NCI-H748 (cell line): Measurements from ENCODE around the gene ZP2.
A peak's percentile ranks its signal among the peaks of the same experiment; 100 is the strongest.
"Not testable (repeated sequence)": the region's sequence is repeated elsewhere in the genome, so short reads cannot be mapped to it uniquely, and the experiment has no call there.

Source experiments
- DNase-seq: peaks from one replicate; lab custom pipeline; 2025; ENCODE audit not compliant: unreplicated experiment; lab: John Stamatoyannopoulos, UW

Gene ZP2

GRCh38 chr16:21175397-21175796 is 36.0 kb downstream of the ZP2 start:
- DNase-seq, result no peak

GRCh38 chr16:21172650-21173049 is 38.7 kb downstream of the ZP2 start:
- DNase-seq, result no peak

- not testable (repeated sequence) for DNase-seq
Observed at GRCh38 chr16:21170116-21170515, 41.3 kb downstream of the ZP2 start.

DNA sequence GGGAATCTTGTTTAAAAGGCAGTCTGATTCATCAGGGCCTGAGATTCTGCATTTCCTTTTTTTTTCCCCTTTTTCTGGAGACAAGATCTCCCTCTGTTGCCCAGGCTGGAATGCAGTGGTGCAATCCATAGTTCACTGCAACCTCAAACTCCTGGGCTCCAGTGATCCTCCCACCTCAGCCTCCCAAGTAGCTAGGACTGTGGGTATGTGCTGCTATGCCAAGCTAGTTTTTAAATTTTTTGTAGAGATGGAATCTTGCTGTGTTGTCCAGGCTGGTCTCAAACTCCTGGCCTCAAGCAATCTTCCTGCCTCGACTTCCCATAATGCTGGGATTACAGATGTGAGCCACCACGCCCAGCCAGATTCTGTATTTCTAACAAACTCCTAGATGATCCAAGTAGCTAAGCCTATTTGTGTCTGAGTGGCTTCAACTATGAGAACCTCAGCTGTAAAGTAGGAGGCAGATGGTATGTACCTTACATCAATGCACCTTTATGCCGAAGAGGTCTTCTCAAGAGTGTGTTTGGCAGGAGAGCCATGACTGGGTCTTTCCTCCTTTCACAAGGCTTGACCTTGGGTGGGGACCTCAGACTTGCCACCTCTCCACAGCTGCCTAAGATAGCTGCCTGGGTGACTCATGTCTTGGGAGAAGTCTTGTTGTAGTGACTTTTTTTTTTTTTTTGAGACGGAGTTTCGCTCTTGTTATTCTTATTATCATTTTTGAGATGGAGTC is 42.0 kb downstream of the ZP2 start:
- no peak for DNase-seq

DNA sequence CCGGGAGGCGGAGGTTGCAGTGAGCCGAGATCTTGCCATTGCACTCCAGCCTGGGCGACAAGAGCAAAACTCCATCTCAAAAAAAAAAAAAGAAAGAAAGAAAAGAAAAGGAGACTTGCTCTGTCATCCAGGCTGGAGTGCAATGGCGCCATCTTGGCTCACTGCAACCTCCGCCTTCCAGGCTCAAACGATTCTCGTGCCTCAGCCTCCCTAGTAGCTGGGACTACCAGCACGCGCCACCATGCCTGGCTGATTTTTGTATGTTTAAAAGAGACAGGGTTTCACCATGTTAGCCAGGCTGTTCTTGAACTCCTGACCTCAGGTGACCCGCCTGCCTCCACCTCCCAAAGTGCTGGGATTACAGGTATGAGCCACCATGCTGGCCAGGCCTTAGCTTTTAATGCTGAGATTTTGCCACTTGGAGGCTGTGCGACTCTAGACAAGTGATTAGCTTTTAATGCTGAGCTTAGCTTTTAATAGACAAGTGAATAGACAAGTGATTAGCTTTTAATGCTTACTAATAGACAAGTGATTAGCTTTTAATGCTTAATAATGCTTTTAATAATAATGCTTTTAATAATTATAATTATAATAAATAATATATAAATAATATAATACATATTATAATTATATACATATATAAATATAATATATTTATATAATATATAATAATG is 43.3 kb downstream of the ZP2 start:
- no peak for DNase-seq

GRCh38 chr16:21167360-21167759 is 44.0 kb downstream of the ZP2 start:
- DNase-seq, result no peak

DNA sequence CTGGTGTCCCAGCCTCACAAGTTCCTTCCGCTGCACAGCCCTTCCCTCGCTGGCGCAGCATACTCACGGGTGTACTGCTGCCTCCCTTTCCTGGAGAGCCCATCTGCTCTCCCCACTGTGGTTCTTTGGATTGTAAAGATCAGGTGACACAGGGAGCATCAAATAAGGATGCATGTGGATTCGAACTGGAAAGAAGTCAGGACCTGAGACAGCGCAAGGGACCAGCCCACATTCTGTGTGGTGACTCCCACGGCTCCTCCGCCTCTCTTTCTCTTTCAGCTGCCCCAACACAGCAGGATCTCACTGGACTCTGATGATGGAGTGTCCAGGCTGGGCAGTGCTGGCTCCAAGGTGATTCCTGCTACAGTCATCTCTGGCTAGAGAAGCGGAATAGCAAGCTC is 44.8 kb downstream of the ZP2 start:
- DNase-seq, result no peak

- DNase-seq, result no peak
Observed at GRCh38 chr16:21164521-21165168, 46.7 kb downstream of the ZP2 start.

DNA sequence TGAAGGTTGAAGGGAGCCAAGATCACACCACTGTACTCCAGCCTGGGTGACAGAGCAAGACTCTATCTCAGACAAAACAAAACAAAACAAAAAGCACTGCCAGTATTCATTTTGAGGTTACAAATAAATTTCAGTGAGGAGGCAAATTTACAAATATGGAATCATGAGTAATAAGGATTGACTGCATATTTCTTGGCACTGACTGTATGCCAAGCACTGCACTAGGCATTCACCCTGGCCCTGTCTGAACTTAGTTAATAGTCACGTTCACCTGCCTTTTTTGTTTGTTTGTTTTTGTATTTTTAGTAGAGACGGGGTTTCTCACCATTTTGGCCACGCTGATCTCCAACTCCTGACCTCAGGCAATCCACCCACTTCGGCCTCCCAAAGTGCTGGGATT is 47.8 kb downstream of the ZP2 start:
- DNase-seq, result no peak

DNA sequence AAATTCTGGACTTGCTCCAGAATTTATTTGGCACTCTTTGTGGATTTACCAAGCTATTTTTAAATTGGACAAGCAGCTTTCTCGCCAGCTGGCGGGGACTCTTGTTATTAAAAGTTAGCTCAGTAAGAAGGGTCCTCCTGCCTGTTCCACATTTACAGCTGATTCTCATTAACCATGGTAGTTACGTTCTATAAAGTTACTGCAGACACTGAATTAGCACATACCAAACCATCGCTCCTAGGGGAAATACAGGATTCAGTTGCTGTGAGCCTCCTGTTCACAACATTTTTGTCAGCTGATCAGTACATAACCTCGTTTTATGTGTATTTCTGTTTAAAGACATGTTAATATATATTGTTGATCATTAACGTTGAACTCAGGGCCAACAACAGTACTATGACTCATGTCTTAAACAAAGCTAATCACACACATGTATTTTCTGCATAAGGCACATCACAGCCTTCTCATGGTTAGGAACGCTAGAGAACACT is 48.7 kb downstream of the ZP2 start:
- no peak for DNase-seq

DNA sequence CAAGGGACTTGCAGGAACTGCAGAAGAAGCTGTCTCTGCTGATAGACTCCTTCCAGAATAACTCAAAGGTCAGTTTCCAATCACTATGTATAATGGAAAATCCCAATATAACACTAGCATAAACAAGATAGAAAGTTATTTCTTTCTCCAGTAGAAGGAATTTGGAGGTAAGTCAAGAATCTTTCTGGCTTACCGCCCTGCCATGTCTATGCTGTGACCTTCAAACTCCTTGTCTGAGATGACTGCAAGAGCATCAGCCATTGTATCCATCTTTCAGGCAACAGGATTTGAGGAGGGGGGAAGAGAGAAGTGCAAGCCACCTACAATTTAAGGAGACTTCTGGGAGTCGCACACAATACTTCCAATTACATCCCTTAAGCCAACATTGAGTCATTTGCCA is 50.2 kb downstream of the ZP2 start:
- DNase-seq, result no peak

DNA sequence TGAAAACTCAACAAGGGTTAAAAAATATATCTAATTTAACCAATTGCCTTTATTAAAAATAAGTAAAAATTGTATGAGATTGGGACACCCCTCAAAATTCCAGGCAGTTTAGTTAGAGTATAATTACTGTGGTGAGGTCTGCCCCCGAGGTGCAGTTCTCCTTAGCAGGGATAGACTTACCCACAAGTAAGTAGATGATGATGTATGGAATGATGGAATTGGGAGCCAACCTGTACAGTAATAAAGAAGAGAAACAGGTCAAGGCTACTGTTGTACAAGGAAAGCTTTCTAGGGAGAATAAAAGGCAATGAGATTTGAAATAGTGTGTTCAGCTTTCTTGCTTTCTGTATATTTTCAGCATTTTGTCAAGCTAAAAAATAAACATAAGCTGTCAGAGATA is 51.1 kb downstream of the ZP2 start:
- no peak for DNase-seq

GRCh38 chr16:21159281-21159951 is 52.0 kb downstream of the ZP2 start:
- no peak for DNase-seq

GRCh38 chr16:21158208-21159110 is 52.9 kb downstream of the ZP2 start, which contains the start of gene LDAF1:
Gene LDAF1, plus strand, starts transcription at chr16:21158674. Its CDS starts 2,509 bp downstream, at chr16:21161183.
- peak; percentile 61 for DNase-seq

DNA sequence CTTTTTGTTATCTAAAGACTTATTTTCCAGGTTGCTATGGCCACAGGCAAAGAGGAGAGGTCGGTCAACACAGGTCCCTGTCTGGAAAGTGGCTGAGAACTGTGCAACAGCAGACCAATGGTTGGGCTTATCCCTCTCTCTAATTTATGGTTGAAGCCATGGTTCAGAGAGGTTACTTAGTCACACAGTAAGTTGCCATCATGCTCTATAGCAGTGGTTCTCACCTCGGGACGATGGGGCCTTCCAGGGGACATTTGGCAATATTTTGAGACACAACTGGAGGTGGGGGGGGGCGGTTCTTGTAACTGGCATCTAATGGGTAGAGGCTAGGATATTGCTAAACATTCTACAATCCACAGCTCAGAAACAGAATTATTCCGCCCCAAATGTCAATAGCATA is 53.7 kb downstream of the ZP2 start:
- DNase-seq, result peak; percentile 32

- DNase-seq, result peak; percentile 64
Observed at GRCh38 chr16:21156767-21157467, 54.5 kb downstream of the ZP2 start.

GRCh38 chr16:21156011-21156410 is 55.4 kb downstream of the ZP2 start:
- not testable (repeated sequence) for DNase-seq

DNA sequence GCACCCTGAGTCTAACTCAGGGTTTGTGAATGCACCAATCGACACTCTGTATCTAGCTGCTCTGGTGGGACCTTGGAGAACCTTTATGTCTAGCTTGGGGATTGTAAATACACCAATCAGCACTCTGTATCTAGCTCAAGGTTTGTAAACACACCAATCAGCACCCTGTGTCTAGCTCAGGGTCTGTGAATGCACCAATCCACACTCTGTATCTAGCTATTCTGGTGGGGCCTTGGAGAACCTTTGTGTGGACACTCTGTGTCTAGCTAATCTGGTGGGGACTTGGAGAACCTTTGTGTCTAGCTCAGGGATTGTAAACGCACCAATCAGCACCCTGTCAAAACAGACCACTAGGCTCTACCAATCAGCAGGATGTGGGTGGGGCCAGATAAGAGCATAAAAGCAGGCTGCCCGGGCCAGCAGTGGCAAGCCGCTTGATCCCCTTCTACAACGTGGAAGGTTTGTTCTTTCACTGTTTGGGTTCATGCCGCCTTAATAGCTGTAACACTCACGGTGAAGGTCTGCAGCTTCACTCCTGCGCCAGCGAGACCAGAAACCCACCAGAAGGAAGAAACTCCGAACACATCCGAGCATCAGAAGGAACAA is 58.1 kb downstream of the ZP2 start:
- not testable (repeated sequence) for DNase-seq
